Neural crest cell (in vitro differentiated cells): ENCODE measurements around the gene GASK1B. TPM values are rescaled to one million over a fixed set of nuclear protein-coding genes. Genes with fewer than 3 reads are reported as not detected.

Experiments
- DNase-seq: peaks from one replicate; pipeline ENCODE4 v3.0.0; 2021; ENCODE audit warnings: low read depth, mixed read lengths, low spot score
- H3K27ac Mint-ChIP-seq: one replicate; pipeline ENCODE4 v1.8.0; 2021; ENCODE audit warnings: mild to moderate bottlenecking, mixed read lengths; ENCODE audit not compliant: unreplicated experiment
- H3K27me3 Mint-ChIP-seq: 2 replicates; pipeline ENCODE4 v1.8.0; 2021; ENCODE audit warnings: low read depth, mild to moderate bottlenecking, mixed read lengths
- H3K36me3 Mint-ChIP-seq: 2 replicates; pipeline ENCODE4 v1.8.0; 2021; ENCODE audit warnings: low read depth, mild to moderate bottlenecking, mixed read lengths
- H3K4me1 Mint-ChIP-seq: 2 replicates; pipeline ENCODE4 v1.8.0; 2021; ENCODE audit warnings: mixed read lengths
- H3K4me3 Mint-ChIP-seq: one replicate; pipeline ENCODE4 v1.8.0; 2021; ENCODE audit warnings: mild to moderate bottlenecking, mixed read lengths
- H3K9me3 Mint-ChIP-seq: 2 replicates; pipeline ENCODE4 v1.8.0; 2021; ENCODE audit warnings: mixed read lengths
- total RNA-seq: library from RNA; stranded (reverse); gene quantifications from 2 replicates; pipeline ENCODE4 v1.2.1, GENCODE V29; 2021
- TF ChIP-seq, protein P1 (sequence below): fragments of 200-600 bp; sonication (generic); conservative IDR thresholded peaks from 2 replicates; pipeline ENCODE4 v1.5.0; 2021; ENCODE audit warnings: antibody characterized with exemption, mild to moderate bottlenecking

GASK1B gene
- total RNA-seq, 1 donor from 2014 or later: 8.8 TPM

DNA sequence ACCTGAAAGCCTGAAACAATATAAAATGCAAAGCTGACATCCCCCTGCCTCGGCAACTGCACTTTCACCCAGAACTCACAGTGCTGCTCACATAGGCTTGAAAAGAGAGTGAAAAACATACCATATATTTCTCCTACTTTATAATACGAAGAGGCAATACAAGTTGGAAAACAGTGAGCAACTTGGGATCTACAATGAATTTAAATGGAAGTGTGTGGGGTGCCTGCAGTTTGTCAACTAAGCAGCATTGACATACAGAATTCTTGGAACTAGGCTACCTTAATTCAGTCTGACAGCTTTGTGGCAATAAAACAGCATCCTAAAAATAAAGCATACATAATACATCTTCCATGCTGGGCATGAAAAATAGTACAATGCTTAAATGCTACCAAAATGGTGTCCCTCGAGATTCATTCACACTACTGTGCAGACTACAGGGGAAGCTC is 8.0 kb downstream of the GASK1B start:
- no peaks in the 10 kb centered on the region for H3K27me3 Mint-ChIP-seq
- H3K36me3 Mint-ChIP-seq: no peaks in the 10 kb centered on the region
- H3K9me3 Mint-ChIP-seq: peaks cover 2% of the 10 kb centered on the region
- peak overlapping the region; percentile 73 for H3K4me3 Mint-ChIP-seq
- peaks cover 64% of the 10 kb centered on the region for H3K4me1 Mint-ChIP-seq
- peak overlapping the region; percentile 3 for H3K27ac Mint-ChIP-seq
- TF ChIP-seq, protein P1, sequence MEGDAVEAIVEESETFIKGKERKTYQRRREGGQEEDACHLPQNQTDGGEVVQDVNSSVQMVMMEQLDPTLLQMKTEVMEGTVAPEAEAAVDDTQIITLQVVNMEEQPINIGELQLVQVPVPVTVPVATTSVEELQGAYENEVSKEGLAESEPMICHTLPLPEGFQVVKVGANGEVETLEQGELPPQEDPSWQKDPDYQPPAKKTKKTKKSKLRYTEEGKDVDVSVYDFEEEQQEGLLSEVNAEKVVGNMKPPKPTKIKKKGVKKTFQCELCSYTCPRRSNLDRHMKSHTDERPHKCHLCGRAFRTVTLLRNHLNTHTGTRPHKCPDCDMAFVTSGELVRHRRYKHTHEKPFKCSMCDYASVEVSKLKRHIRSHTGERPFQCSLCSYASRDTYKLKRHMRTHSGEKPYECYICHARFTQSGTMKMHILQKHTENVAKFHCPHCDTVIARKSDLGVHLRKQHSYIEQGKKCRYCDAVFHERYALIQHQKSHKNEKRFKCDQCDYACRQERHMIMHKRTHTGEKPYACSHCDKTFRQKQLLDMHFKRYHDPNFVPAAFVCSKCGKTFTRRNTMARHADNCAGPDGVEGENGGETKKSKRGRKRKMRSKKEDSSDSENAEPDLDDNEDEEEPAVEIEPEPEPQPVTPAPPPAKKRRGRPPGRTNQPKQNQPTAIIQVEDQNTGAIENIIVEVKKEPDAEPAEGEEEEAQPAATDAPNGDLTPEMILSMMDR: no peak
- no peak for DNase-seq

DNA sequence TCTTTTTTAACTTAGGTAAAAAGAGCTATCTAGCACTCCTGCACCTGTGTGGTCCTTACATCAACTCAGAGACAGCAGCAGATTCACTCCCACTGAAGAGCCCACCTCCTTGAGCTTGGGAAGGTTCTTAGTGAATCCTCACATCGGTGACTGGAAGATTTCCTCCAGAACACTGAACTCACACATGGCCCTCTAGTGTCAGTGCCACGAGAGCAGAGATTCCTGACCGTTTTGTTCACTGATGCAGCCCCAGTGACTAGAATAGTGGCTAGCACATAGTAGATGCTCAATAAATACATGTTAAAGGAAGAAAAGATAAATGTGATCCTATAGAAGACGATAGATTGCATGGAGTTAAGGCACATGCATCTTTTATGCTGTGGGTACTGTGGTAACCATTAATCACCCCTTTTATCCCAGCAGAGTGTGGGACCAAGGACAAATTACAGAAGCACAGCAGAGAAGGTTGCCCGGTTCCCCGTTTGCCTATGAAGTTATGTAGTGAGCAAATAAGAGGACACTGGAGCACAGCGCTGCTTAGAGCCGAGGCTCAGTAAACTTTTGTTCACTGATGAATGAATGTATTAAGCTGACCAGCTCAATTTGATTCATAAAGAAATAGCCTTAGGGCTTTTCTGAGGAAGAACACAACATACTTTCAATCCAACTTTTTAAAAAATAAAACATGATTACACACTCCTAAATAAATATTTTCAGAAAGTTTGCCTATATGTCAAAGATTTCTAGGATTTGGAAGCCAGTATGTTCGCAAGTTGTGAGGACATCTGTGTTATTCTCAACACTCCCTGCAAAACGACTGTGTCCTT is 8.7 kb downstream of the GASK1B start:
- peak overlapping the region; percentile 73 for H3K4me3 Mint-ChIP-seq

DNA sequence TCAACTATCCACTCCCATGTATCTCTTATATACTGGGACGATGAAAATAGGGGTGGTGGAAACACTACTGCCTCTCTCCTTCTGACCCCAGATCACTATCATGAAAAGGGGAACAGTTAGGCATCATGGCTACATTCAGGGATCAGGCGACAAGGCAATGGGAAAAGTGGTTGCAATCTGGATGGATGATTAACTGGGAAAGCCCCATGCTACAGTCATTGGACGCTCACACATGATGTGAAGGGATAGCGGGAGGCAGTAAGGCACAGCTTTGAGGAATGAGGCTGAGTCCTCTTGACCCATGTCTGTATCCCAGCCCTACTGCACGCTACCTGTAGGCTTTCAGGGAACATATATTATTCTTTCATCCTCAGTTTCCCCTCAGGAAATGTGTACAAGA is 10.2 kb downstream of the GASK1B start:
- no peak for DNase-seq

More for the DNA sequence above, 8.7 kb downstream of the GASK1B start:
- H3K9me3 Mint-ChIP-seq: peaks cover 2% of the 10 kb centered on the region
- H3K27ac Mint-ChIP-seq: peak overlapping the region; percentile 86
- no peaks in the 10 kb centered on the region for H3K27me3 Mint-ChIP-seq
- H3K4me1 Mint-ChIP-seq: peaks cover 68% of the 10 kb centered on the region
- TF ChIP-seq, protein P1: no peak
- no peak for DNase-seq
- no peaks in the 10 kb centered on the region for H3K36me3 Mint-ChIP-seq

DNA sequence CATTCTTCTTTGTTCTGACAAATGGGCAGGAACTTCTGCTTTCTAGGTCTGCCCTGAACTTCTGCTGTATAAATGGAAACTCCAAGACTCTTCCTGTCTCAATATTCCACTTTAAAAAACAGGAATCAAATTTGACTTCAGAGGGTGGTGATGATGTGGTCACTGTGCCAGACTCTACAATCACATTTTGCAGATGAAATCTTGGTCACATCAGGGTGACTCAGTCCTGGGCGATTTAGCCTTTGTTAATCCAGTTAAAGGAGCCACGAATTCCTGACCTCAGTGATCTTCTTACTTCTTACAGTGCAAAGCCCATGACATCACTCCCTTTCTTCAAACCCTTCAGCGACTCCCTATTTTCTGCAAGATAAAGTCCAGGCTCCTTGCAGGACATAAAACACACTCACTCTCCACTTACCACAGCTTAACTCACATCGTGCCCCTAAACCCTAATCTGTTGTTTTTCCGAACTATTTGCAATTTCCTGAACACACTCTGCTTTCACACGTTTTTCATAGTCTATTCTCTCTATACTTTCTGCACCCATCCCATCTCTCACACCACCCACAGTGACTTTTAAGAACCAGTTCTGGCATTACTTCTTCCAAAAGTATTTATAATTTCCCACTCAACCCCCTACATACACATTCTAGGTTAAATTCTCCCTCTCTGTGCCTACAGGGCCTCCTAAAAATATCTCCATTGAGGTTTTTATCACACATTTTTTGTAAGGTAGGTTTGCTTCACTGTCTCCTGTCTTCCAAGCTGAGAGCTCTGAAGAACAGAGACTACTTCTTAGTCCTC is 11.1 kb downstream of the GASK1B start:
- Mint-ChIP-seq H3K4me3 (no peak overlapping the region), H3K9me3 (peaks cover 2% of the 10 kb centered on the region), H3K27me3 (no peaks in the 10 kb centered on the region), H3K36me3 (no peaks in the 10 kb centered on the region), H3K4me1 (peaks cover 75% of the 10 kb centered on the region), H3K27ac (peak overlapping the region; percentile 92)
- DNase-seq: no peak
- TF ChIP-seq, protein P1: no peak

More for the DNA sequence above, 10.2 kb downstream of the GASK1B start:
- Mint-ChIP-seq H3K36me3 (no peaks in the 10 kb centered on the region), H3K27ac (no peak overlapping the region), H3K9me3 (peaks cover 2% of the 10 kb centered on the region), H3K27me3 (no peaks in the 10 kb centered on the region), H3K4me3 (no peak overlapping the region), H3K4me1 (peaks cover 73% of the 10 kb centered on the region)
- TF ChIP-seq, protein P1: no peak

DNA sequence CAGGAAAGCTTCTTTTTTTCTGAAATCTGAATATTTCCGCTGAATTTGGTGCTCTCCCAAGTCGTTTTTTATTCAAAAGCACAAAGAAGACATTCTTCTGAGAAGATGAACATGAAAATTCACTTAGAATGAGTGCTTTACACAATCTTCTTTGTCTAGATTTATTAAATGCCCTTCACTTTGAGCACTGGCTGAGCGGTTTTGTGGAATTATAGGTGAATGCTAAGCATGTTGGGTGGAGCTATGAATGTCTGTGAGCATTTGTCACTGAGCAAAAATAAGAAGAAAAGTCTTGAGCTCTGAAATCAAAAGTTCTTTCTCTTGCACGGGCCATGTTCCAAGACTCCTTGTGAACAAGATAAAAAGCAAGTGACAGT is 13.1 kb downstream of the GASK1B start:
- H3K27me3 Mint-ChIP-seq: no peaks in the 10 kb centered on the region
- peaks cover 70% of the 10 kb centered on the region for H3K4me1 Mint-ChIP-seq
- H3K9me3 Mint-ChIP-seq: peaks cover 2% of the 10 kb centered on the region
- TF ChIP-seq, protein P1: no peak
- peak overlapping the region; percentile 73 for H3K27ac Mint-ChIP-seq
- H3K36me3 Mint-ChIP-seq: no peaks in the 10 kb centered on the region
- H3K4me3 Mint-ChIP-seq: no peak overlapping the region
- no peak for DNase-seq
